CD8-positive, alpha-beta memory T cell (primary cell): Measurements from ENCODE around the gene PRUNE2. TPM values are rescaled to one million over a fixed set of nuclear protein-coding genes. Genes with fewer than 3 reads are reported as not detected.

Experiments used
- CTCF ChIA-PET: fragments of 350-600 bp; sonication (Branson Sonifier 250); formaldehyde crosslinking; loops from one replicate; lab custom pipeline; 2021; ENCODE audit warnings: antibody characterized with exemption; lab: Charles Lee
- POLR2A ChIA-PET: fragments of 350-600 bp; sonication (Branson Sonifier 250); formaldehyde crosslinking; loops from one replicate; lab custom pipeline; 2021; ENCODE audit warnings: antibody characterized with exemption; lab: Charles Lee
- DNase-seq, 5 donors: peaks; one replicate each; pipeline versions ENCODE4 v3.0.0 to v3.0.0-alpha.2; 2020 to 2022; ENCODE audit warnings: mixed read lengths in 1 of 5
- H3K27ac ChIP-seq: one replicate; pipeline ENCODE4 v1.7.0; 2013; ENCODE audit warnings: low read depth, mild to moderate bottlenecking, low read length, moderate library complexity
- H3K27me3 ChIP-seq: 2 replicates; pipeline ENCODE4 v1.7.0; 2013; ENCODE audit warnings: low read length, mild to moderate bottlenecking; ENCODE audit not compliant: insufficient read depth, poor library complexity, severe bottlenecking
- H3K36me3 ChIP-seq: 2 replicates; pipeline ENCODE4 v1.7.0; 2013; ENCODE audit warnings: mild to moderate bottlenecking, low read length, moderate library complexity; ENCODE audit not compliant: insufficient read depth
- H3K4me1 ChIP-seq: 2 replicates; pipeline ENCODE4 v1.7.0; 2013; ENCODE audit warnings: mild to moderate bottlenecking, low read length, moderate library complexity; ENCODE audit not compliant: insufficient read depth
- H3K4me3 ChIP-seq: 2 replicates; pipeline ENCODE4 v1.7.0; 2013; ENCODE audit warnings: mild to moderate bottlenecking, low read length
- H3K9me3 ChIP-seq: 2 replicates; pipeline ENCODE4 v1.7.0; 2013; ENCODE audit warnings: mild to moderate bottlenecking, low read length
- H3K27ac Mint-ChIP-seq, 8 donors: one replicate each; pipeline ENCODE4 v1.8.0; 2020 to 2021; ENCODE audit warnings: mixed read lengths in 8 of 8, mild to moderate bottlenecking in 6 of 8, inconsistent platforms in 3 of 8, moderate library complexity in 3 of 8
- H3K27me3 Mint-ChIP-seq, 2 donors: one replicate each; pipeline ENCODE4 v1.8.0; 2020 to 2021; ENCODE audit warnings: mixed read lengths in 2 of 2, mild to moderate bottlenecking in 1 of 2, moderate library complexity in 1 of 2
- H3K36me3 Mint-ChIP-seq, 3 donors: one replicate each; pipeline ENCODE4 v1.8.0; 2020 to 2021; ENCODE audit warnings: mixed read lengths in 3 of 3, inconsistent platforms in 1 of 3, mild to moderate bottlenecking in 1 of 3
- H3K4me1 Mint-ChIP-seq, 3 donors: one replicate each; pipeline ENCODE4 v1.8.0; 2020 to 2021; ENCODE audit warnings: mixed read lengths in 3 of 3, inconsistent platforms in 1 of 3, mild to moderate bottlenecking in 1 of 3
- H3K4me3 Mint-ChIP-seq, 7 donors: one replicate each; pipeline ENCODE4 v1.8.0; 2020 to 2021; ENCODE audit warnings: mixed read lengths in 7 of 7, mild to moderate bottlenecking in 6 of 7, moderate library complexity in 4 of 7, inconsistent platforms in 2 of 7
- H3K9me3 Mint-ChIP-seq, 5 donors: one replicate each; pipeline ENCODE4 v1.8.0; 2020 to 2022; ENCODE audit warnings: mixed read lengths in 5 of 5, mild to moderate bottlenecking in 3 of 5, moderate library complexity in 2 of 5, inconsistent platforms in 1 of 5
- polyA plus RNA-seq: library from polyadenylated mRNA; unstranded; fragments of 300-500 nt; fragmentation: Illumina TruSeq; gene quantifications from one replicate; pipeline ENCODE4 v1.2.3, GENCODE V29; 2021
- total RNA-seq, 2 experiments: library from RNA; stranded (reverse); gene quantifications; one replicate each; pipeline ENCODE4 v1.2.3, GENCODE V29; 2021

PRUNE2 gene
- total and polyA plus RNA-seq, 3 experiments from 2014 or later: 0.21 to 0.53 (median 0.48) TPM

GRCh38 chr9:76734716-76735115 lies 171.2 kb downstream of the PRUNE2 start:
- POLR2A ChIA-PET: interaction anchor here (0.7 kb wide), 1 partner anchor 16 kb away, joined by 8 read pairs; no protein-coding TSS in a partner anchor

GRCh38 chr9:76733096-76733495 lies 172.8 kb downstream of the PRUNE2 start:
- Mint-ChIP-seq H3K36me3 (no peaks in the 10 kb centered on the region), H3K27me3 (peaks cover 7 to 17% of the 10 kb centered on the region in 2 donors), H3K4me3 (no peak overlapping the region), H3K4me1 (no peaks in the 10 kb centered on the region), H3K9me3 (no peaks in the 10 kb centered on the region), H3K27ac (no peak overlapping the region)
- Histone ChIP-seq H3K27ac (no peak overlapping the region), H3K27me3 (no peaks in the 10 kb centered on the region), H3K36me3 (no peaks in the 10 kb centered on the region), H3K4me1 (no peaks in the 10 kb centered on the region), H3K9me3 (no peaks in the 10 kb centered on the region), H3K4me3 (no peak overlapping the region)
- CTCF ChIA-PET: interaction anchor here (1.3 kb wide), 1 partner anchor 69 kb away, joined by 3 read pairs; no protein-coding TSS in a partner anchor
- POLR2A ChIA-PET: no interaction called here
- DNase-seq: no peak

More at GRCh38 chr9:76734716-76735115, 171.2 kb downstream of the PRUNE2 start:
- H3K4me1 Mint-ChIP-seq: no peaks in the 10 kb centered on the region
- H3K9me3 ChIP-seq: no peaks in the 10 kb centered on the region
- no peaks in the 10 kb centered on the region for H3K4me1 ChIP-seq
- H3K9me3 Mint-ChIP-seq: no peaks in the 10 kb centered on the region
- no peak overlapping the region for H3K27ac Mint-ChIP-seq
- no peak overlapping the region for H3K27ac ChIP-seq
- H3K36me3 ChIP-seq: no peaks in the 10 kb centered on the region
- H3K4me3 ChIP-seq: no peak overlapping the region
- no peak overlapping the region for H3K4me3 Mint-ChIP-seq
- no peaks in the 10 kb centered on the region for H3K27me3 ChIP-seq
- CTCF ChIA-PET: interaction anchor here (0.9 kb wide), 1 partner anchor 8 kb away, joined by 3 read pairs; no protein-coding TSS in a partner anchor
- no peak for DNase-seq
- H3K27me3 Mint-ChIP-seq: peaks cover 8 to 21% of the 10 kb centered on the region in 2 donors
- H3K36me3 Mint-ChIP-seq: no peaks in the 10 kb centered on the region

- H3K27ac ChIP-seq: no peak overlapping the region
- no peak for DNase-seq
- no peaks in the 10 kb centered on the region for H3K4me1 Mint-ChIP-seq
- CTCF ChIA-PET: interaction anchor here (1.3 kb wide), 1 partner anchor 68 kb away, joined by 3 read pairs; no protein-coding TSS in a partner anchor
- POLR2A ChIA-PET: no interaction called here
- no peaks in the 10 kb centered on the region for H3K9me3 ChIP-seq
- no peaks in the 10 kb centered on the region for H3K36me3 Mint-ChIP-seq
- H3K27ac Mint-ChIP-seq: no peak overlapping the region
- no peak overlapping the region for H3K4me3 Mint-ChIP-seq
- no peaks in the 10 kb centered on the region for H3K9me3 Mint-ChIP-seq
- no peak overlapping the region for H3K4me3 ChIP-seq
- no peaks in the 10 kb centered on the region for H3K4me1 ChIP-seq
- H3K27me3 Mint-ChIP-seq: peaks cover 7 to 17% of the 10 kb centered on the region in 2 donors
- no peaks in the 10 kb centered on the region for H3K36me3 ChIP-seq
- no peaks in the 10 kb centered on the region for H3K27me3 ChIP-seq
These were observed 173.5 kb downstream of the PRUNE2 start for GRCh38 chr9:76732341-76732958.

- ChIA-PET CTCF (no interaction called here), POLR2A (no interaction called here)
- H3K27me3 Mint-ChIP-seq: peaks cover 7 to 26% of the 10 kb centered on the region in 2 donors
These were observed 175.1 kb downstream of the PRUNE2 start for GRCh38 chr9:76730801-76731200.

GRCh38 chr9:76729980-76730737 lies 175.8 kb downstream of the PRUNE2 start:
- CTCF ChIA-PET: no interaction called here
- Mint-ChIP-seq H3K4me1 (no peaks in the 10 kb centered on the region), H3K4me3 (no peak overlapping the region), H3K27me3 (peaks cover 7 to 25% of the 10 kb centered on the region in 2 donors), H3K36me3 (no peaks in the 10 kb centered on the region), H3K9me3 (no peaks in the 10 kb centered on the region), H3K27ac (no peak overlapping the region)
- no peak for DNase-seq
- Histone ChIP-seq H3K27me3 (no peaks in the 10 kb centered on the region), H3K36me3 (no peaks in the 10 kb centered on the region), H3K27ac (no peak overlapping the region), H3K9me3 (no peaks in the 10 kb centered on the region), H3K4me3 (no peak overlapping the region), H3K4me1 (no peaks in the 10 kb centered on the region)
- POLR2A ChIA-PET: no interaction called here

More at GRCh38 chr9:76730801-76731200, 175.1 kb downstream of the PRUNE2 start:
- Histone ChIP-seq H3K27ac (no peak overlapping the region), H3K4me1 (no peaks in the 10 kb centered on the region), H3K9me3 (no peaks in the 10 kb centered on the region), H3K27me3 (no peaks in the 10 kb centered on the region), H3K4me3 (no peak overlapping the region), H3K36me3 (no peaks in the 10 kb centered on the region)
- DNase-seq: no peak
- no peaks in the 10 kb centered on the region for H3K9me3 Mint-ChIP-seq
- H3K27ac Mint-ChIP-seq: no peak overlapping the region
- no peaks in the 10 kb centered on the region for H3K36me3 Mint-ChIP-seq
- no peaks in the 10 kb centered on the region for H3K4me1 Mint-ChIP-seq
- no peak overlapping the region for H3K4me3 Mint-ChIP-seq

- no peak overlapping the region for H3K27ac Mint-ChIP-seq
- H3K9me3 Mint-ChIP-seq: no peaks in the 10 kb centered on the region
- no peaks in the 10 kb centered on the region for H3K4me1 Mint-ChIP-seq
- Histone ChIP-seq H3K36me3 (no peaks in the 10 kb centered on the region), H3K9me3 (no peaks in the 10 kb centered on the region), H3K27me3 (no peaks in the 10 kb centered on the region), H3K4me3 (no peak overlapping the region), H3K27ac (no peak overlapping the region), H3K4me1 (no peaks in the 10 kb centered on the region)
- H3K36me3 Mint-ChIP-seq: no peaks in the 10 kb centered on the region
- H3K27me3 Mint-ChIP-seq: peaks cover 5 to 23% of the 10 kb centered on the region in 2 donors
- CTCF ChIA-PET: no interaction called here
- POLR2A ChIA-PET: no interaction called here
- no peak overlapping the region for H3K4me3 Mint-ChIP-seq
- DNase-seq: no peak
These were observed 176.8 kb downstream of the PRUNE2 start for GRCh38 chr9:76729116-76729515.

GRCh38 chr9:76725885-76726284 lies 180.0 kb downstream of the PRUNE2 start:
- Histone ChIP-seq H3K27me3 (no peaks in the 10 kb centered on the region), H3K9me3 (no peaks in the 10 kb centered on the region), H3K4me3 (no peak overlapping the region), H3K4me1 (no peaks in the 10 kb centered on the region), H3K36me3 (no peaks in the 10 kb centered on the region), H3K27ac (no peak overlapping the region)
- H3K27ac Mint-ChIP-seq: no peak overlapping the region
- H3K36me3 Mint-ChIP-seq: no peaks in the 10 kb centered on the region
- CTCF ChIA-PET: interaction anchor here (1.1 kb wide), 1 partner anchor 9 kb away, joined by 3 read pairs; no protein-coding TSS in a partner anchor
- no peaks in the 10 kb centered on the region for H3K9me3 Mint-ChIP-seq
- POLR2A ChIA-PET: no interaction called here
- no peak for DNase-seq
- no peaks in the 10 kb centered on the region for H3K4me1 Mint-ChIP-seq
- H3K27me3 Mint-ChIP-seq: peaks cover 5 to 36% of the 10 kb centered on the region in 2 donors
- no peak overlapping the region for H3K4me3 Mint-ChIP-seq

GRCh38 chr9:76725011-76725546 lies 180.8 kb downstream of the PRUNE2 start:
- Mint-ChIP-seq H3K36me3 (no peaks in the 10 kb centered on the region), H3K4me3 (no peak overlapping the region), H3K9me3 (no peaks in the 10 kb centered on the region), H3K27ac (no peak overlapping the region), H3K27me3 (peaks cover 3 to 33% of the 10 kb centered on the region in 2 donors), H3K4me1 (no peaks in the 10 kb centered on the region)
- DNase-seq: no peak
- no peak overlapping the region for H3K27ac ChIP-seq
- POLR2A ChIA-PET: no interaction called here
- CTCF ChIA-PET: no interaction called here
- H3K9me3 ChIP-seq: no peaks in the 10 kb centered on the region
- no peaks in the 10 kb centered on the region for H3K4me1 ChIP-seq
- no peak overlapping the region for H3K4me3 ChIP-seq
- no peaks in the 10 kb centered on the region for H3K36me3 ChIP-seq
- no peaks in the 10 kb centered on the region for H3K27me3 ChIP-seq
